Thyroid gland (tissue), 4 donors: ENCODE results near the gene PXDN. TPM values are rescaled to one million over a fixed set of nuclear protein-coding genes. Genes with fewer than 3 reads are reported as not detected.
A peak's percentile ranks its signal among the peaks of the same experiment; 100 is the strongest.

ENCODE experiments used
- DNase-seq, 2 donors: peaks; one replicate each; pipeline ENCODE4 v3.0.0-alpha.2; 2019
- H3K27ac ChIP-seq, 3 donors: fragments of 200-600 bp; sonication (generic); 1 replicate in 2 of 3; 2 replicates in 1 of 3; pipeline ENCODE4 v1.5.1; 2016 to 2019; ENCODE audit warnings: mild to moderate bottlenecking in 1 of 3, moderate library complexity in 1 of 3
- H3K27me3 ChIP-seq: fragments of 200-600 bp; sonication (generic); one replicate; pipeline ENCODE4 v1.5.1; 2019
- H3K36me3 ChIP-seq, 2 donors: fragments of 200-600 bp; sonication (generic); one replicate each; pipeline ENCODE4 v1.5.1; 2016 to 2019
- H3K4me1 ChIP-seq, 2 donors: fragments of 200-600 bp; sonication (generic); one replicate each; pipeline ENCODE4 v1.5.1; 2017 to 2019
- H3K4me3 ChIP-seq, 3 donors: fragments of 200-600 bp; sonication (generic); replicated peaks in 1 of 3; 1 replicate in 2 of 3; 2 replicates in 1 of 3; pipeline ENCODE4 v1.5.1; 2016; ENCODE audit warnings: mild to moderate bottlenecking in 1 of 3
- H3K9me3 ChIP-seq: fragments of 200-600 bp; sonication (generic); one replicate; pipeline ENCODE4 v1.5.1; 2017
- POLR2A ChIP-seq, 2 donors: fragments of 450-650 bp; IDR thresholded peaks; one replicate each; pipeline ENCODE4 v1.6.1; 2017; ENCODE audit warnings: antibody characterized with exemption in 2 of 2, mild to moderate bottlenecking in 2 of 2, moderate library complexity in 1 of 2
- WGBS, 2 donors: methylation state at CpG; one replicate each; pipeline ENCODE4 v1.1.5; 2017; 5-methylcytosine and 5-hydroxymethylcytosine counted together
- intact Hi-C: fragments of 100-400 bp; cut with DNase I; formaldehyde crosslinking; loops from one replicate; pipeline ENCODE4 v1.15.1; 2023
- total RNA-seq, 4 donors: library from RNA; depleted of rRNA; stranded (reverse); fragments of >200 nt; gene quantifications; one replicate each; pipeline ENCODE4 v1.2.3, GENCODE V29; 2016
- TF ChIP-seq, protein P1 (sequence below), 6 experiments: fragments of 200-600 bp in 3 of 6; fragments of 450-650 bp in 3 of 6; sonication (generic) in 3 of 6; IDR thresholded peaks; one replicate each; pipeline ENCODE4 v1.5.1; 2016 to 2019; ENCODE audit warnings: antibody characterized with exemption in 6 of 6, mild to moderate bottlenecking in 2 of 6, inconsistent platforms in 1 of 6, moderate library complexity in 1 of 6

Gene PXDN
- total RNA-seq, 4 donors from 2014 or later: 6.9 to 17.3 (median 13.6) TPM

DNA sequence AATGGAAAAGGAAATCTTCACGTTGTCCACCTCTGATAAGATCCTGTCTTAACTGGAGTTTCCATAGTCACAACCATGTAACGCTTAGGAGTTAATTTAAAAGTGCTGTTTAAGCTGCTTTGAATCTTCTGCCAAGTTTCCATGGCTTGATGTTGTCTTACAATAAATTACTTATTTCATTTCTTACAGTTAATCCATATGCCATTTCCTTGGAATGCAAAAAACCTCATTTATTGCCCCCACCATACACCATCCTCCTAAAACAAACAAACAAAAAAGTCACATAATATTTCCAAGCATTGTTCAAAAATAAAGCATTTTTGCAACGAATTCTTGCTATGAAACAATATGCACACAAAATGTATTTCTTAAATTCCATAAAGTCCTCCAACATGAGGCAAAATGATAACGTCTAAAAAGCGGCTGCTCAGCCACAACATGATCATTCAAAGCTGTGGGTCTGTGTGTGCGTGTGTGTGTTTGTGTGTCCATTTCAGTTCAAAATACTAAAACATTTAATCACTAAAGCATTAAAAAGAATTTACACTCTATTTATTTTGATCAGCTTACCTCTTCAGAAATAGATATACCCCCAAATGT, 46.8 kb upstream of the PXDN start:
- no peak for DNase-seq

DNA sequence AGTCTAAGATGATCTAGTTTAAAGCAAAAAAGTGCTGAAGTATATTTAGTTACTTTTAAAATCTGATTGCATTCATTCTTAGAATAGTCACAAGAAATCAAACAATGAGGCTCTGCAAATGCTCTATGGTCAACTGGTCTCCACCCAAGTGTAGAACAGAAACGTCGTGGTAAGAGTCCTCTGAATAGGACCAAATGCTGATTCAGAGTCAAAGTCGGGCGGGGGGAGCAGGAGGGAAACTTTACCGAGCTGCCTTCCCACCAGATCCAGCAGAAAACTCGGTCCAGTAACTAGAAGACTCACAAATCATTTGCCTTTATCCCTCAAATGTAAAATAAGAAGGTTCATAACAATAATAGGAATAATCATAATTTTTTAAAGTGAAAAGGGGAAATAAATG, 46.2 kb upstream of the PXDN start:
- no peak overlapping the region for H3K4me3 ChIP-seq
- no peaks in the 10 kb centered on the region for H3K9me3 ChIP-seq
- intact Hi-C loops: no loop called here
- H3K27me3 ChIP-seq: no peaks in the 10 kb centered on the region
- TF ChIP-seq, protein P1, sequence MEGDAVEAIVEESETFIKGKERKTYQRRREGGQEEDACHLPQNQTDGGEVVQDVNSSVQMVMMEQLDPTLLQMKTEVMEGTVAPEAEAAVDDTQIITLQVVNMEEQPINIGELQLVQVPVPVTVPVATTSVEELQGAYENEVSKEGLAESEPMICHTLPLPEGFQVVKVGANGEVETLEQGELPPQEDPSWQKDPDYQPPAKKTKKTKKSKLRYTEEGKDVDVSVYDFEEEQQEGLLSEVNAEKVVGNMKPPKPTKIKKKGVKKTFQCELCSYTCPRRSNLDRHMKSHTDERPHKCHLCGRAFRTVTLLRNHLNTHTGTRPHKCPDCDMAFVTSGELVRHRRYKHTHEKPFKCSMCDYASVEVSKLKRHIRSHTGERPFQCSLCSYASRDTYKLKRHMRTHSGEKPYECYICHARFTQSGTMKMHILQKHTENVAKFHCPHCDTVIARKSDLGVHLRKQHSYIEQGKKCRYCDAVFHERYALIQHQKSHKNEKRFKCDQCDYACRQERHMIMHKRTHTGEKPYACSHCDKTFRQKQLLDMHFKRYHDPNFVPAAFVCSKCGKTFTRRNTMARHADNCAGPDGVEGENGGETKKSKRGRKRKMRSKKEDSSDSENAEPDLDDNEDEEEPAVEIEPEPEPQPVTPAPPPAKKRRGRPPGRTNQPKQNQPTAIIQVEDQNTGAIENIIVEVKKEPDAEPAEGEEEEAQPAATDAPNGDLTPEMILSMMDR (IDR thresholded peaks at IDR 0.05): no peak
- no peak for TF ChIP-seq POLR2A (IDR thresholded peaks at IDR 0.05)
- H3K4me1 ChIP-seq: peaks cover 0 to 5% of the 10 kb centered on the region in 2 donors
- no peak for DNase-seq
- H3K36me3 ChIP-seq: no peaks in the 10 kb centered on the region
- 62 to 77% methylated on average over 6 of the region's 6 CpGs for WGBS, 2 donors
- no peak overlapping the region for H3K27ac ChIP-seq

More for the DNA sequence above, 46.8 kb upstream of the PXDN start:
- Histone ChIP-seq H3K27me3 (no peaks in the 10 kb centered on the region), H3K27ac (no peak overlapping the region), H3K4me1 (peaks cover 0 to 5% of the 10 kb centered on the region in 2 donors), H3K4me3 (no peak overlapping the region), H3K9me3 (no peaks in the 10 kb centered on the region), H3K36me3 (no peaks in the 10 kb centered on the region)
- intact Hi-C loops: no loop called here
- TF ChIP-seq POLR2A (IDR thresholded peaks at IDR 0.05): no peak
- TF ChIP-seq, protein P1 (IDR thresholded peaks at IDR 0.05): no peak
- WGBS, 2 donors: 78 to 80% methylated on average over 6 of the region's 6 CpGs

DNA sequence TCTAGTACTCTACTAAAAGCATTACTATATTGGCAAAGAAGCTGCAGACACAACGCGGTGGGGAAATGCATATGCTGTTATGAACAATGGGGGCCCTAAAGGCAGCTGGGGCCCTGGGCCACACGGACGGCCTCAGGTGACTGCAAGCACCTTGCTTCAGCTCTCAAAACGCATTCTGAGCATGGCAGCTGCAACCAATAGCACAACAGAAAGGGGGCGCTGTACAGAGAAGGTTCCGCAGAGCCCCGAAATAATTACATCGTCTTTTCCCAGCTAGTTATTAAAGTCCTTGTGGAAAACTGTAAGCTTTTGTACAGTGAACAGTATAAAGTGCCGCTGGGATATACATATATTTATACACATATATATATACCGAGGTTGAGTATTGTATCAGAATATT, 45.3 kb upstream of the PXDN start:
- Histone ChIP-seq H3K27me3 (no peaks in the 10 kb centered on the region), H3K4me3 (no peak overlapping the region), H3K27ac (no peak overlapping the region), H3K4me1 (peaks cover 0 to 5% of the 10 kb centered on the region in 2 donors), H3K9me3 (no peaks in the 10 kb centered on the region), H3K36me3 (no peaks in the 10 kb centered on the region)
- WGBS, 2 donors: 92 to 94% methylated on average over 11 of the region's 11 CpGs
- TF ChIP-seq, protein P1 (IDR thresholded peaks at IDR 0.05): no peak
- TF ChIP-seq POLR2A (IDR thresholded peaks at IDR 0.05): no peak
- intact Hi-C loops: no loop called here
- no peak for DNase-seq

DNA sequence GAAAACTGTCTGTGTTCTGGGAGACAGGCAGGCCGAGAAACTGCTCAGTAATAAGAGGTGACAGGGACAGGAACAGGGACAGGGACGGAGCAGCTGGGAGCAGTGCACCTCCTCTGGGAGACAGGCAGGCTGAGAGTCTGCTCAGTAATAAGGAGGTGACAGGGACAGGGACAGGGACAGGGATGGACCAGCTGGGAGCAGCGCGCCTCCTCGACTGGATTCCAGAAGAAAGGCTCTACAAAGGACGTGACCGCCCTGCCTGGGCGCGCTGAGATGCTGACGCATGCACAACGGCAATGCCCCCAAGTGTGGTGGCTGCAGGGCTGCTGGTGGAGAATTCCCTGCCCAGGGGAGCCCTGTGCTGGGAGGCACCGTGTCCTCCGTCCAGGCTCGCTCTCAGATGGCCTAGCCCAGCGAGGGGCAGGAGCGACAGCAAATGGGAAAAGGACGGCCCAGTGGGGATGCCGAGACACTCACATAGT, 44.2 kb upstream of the PXDN start:
- Histone ChIP-seq H3K9me3 (no peaks in the 10 kb centered on the region), H3K27me3 (no peaks in the 10 kb centered on the region), H3K27ac (no peak overlapping the region), H3K4me3 (no peak overlapping the region), H3K36me3 (no peaks in the 10 kb centered on the region), H3K4me1 (peaks cover 0 to 5% of the 10 kb centered on the region in 2 donors)
- intact Hi-C loops: no loop called here
- no peak for DNase-seq
- no peak for TF ChIP-seq POLR2A (IDR thresholded peaks at IDR 0.05)
- TF ChIP-seq, protein P1 (IDR thresholded peaks at IDR 0.05): no peak
- 83 to 84% methylated on average over 18 of the region's 18 CpGs for WGBS, 2 donors

DNA sequence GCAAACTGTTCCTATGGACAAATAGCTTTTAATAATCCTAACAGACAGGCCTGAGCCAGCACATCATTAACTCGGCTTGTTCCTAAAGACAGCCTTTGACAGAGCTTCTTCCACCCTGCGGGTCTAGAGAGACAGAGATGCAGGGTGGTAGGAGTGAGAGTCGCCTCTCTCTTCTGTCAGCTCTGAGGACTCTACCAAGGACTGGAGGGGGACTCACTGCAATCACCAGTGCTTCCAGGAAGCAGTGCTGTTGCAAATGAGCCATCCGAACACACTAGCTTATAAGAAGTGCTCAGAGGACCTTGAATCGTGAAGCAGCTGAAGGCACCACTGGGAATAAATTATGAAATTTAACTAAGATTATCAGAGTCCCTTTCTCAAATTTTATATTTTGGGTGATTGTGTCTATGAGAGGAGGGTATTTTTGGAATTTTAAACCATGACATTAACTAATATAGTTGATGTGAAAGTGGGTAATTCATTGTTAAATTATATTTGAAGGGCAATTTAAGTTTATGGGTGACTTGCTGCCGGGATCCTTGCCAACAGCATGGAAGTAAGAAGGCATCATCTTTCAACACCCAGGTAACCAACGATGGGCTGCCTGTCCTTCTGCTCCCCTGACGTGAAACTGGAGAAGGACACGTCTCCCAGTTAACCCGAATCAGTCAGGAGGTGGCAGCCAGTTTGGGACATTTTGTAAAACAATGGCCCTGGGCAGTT, 43.6 kb upstream of the PXDN start:
- no peaks in the 10 kb centered on the region for H3K9me3 ChIP-seq
- no peak for TF ChIP-seq POLR2A (IDR thresholded peaks at IDR 0.05)
- TF ChIP-seq, protein P1 (IDR thresholded peaks at IDR 0.05): no peak
- WGBS, 2 donors: 57 to 59% methylated on average over 10 of the region's 10 CpGs
- H3K4me1 ChIP-seq: peaks cover 0 to 5% of the 10 kb centered on the region in 2 donors
- intact Hi-C loops: no loop called here
- peak; percentile 15 to 25 for DNase-seq
- no peak overlapping the region for H3K4me3 ChIP-seq
- H3K36me3 ChIP-seq: no peaks in the 10 kb centered on the region
- H3K27ac ChIP-seq: no peak overlapping the region
- H3K27me3 ChIP-seq: no peaks in the 10 kb centered on the region
